DND-41 (cell line): ENCODE data around the gene STAG2.

Experiments used
- EZH2 ChIP-seq: IDR thresholded peaks from 3 replicates; pipeline ENCODE4 v1.6.1; 2012; ENCODE audit warnings: borderline replicate concordance, low read depth, mild to moderate bottlenecking, moderate library complexity, low read length, inconsistent platforms; ENCODE audit not compliant: severe bottlenecking
- TF ChIP-seq, protein P1 (sequence below): IDR thresholded peaks from 2 replicates; pipeline ENCODE4 v1.5.1; 2012; ENCODE audit warnings: borderline replicate concordance, low read length, moderate library complexity, mild to moderate bottlenecking; ENCODE audit not compliant: poor library complexity, severe bottlenecking; ENCODE audit errors: extremely low read depth

DNA sequence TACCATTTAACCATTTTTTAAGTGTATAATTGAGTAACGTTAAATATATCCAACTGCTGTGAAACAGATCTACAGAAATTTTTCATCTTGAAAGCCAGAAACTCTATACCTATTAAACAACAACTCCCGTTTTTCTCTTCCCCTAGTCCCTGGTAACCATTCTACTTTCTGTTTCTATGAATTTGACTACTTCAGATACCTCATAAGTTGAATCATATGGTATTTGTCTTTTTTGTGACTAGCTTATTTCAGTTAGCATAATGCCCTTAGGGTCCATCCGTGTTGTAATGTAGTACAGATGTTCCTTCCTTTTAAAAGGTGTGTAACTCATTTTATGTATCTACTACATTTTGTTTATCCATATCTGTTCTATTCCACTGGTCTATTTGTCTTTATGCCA is 48.7 kb downstream of the STAG2 start:
- no peak for TF ChIP-seq EZH2
- TF ChIP-seq, protein P1, sequence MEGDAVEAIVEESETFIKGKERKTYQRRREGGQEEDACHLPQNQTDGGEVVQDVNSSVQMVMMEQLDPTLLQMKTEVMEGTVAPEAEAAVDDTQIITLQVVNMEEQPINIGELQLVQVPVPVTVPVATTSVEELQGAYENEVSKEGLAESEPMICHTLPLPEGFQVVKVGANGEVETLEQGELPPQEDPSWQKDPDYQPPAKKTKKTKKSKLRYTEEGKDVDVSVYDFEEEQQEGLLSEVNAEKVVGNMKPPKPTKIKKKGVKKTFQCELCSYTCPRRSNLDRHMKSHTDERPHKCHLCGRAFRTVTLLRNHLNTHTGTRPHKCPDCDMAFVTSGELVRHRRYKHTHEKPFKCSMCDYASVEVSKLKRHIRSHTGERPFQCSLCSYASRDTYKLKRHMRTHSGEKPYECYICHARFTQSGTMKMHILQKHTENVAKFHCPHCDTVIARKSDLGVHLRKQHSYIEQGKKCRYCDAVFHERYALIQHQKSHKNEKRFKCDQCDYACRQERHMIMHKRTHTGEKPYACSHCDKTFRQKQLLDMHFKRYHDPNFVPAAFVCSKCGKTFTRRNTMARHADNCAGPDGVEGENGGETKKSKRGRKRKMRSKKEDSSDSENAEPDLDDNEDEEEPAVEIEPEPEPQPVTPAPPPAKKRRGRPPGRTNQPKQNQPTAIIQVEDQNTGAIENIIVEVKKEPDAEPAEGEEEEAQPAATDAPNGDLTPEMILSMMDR = no peak
